Hematopoietic multipotent progenitor cell treated with erythropoietin and hydrocortisone succinate and interleukin-3 and kit ligand, for 15 days (in vitro differentiated cells): ENCODE data around the gene ANO1.

Experiments
- DNase-seq: peaks from one replicate; pipeline ENCODE4 v3.0.0-alpha.2; 2015; ENCODE audit warnings: low spot score

ANO1 gene

DNA sequence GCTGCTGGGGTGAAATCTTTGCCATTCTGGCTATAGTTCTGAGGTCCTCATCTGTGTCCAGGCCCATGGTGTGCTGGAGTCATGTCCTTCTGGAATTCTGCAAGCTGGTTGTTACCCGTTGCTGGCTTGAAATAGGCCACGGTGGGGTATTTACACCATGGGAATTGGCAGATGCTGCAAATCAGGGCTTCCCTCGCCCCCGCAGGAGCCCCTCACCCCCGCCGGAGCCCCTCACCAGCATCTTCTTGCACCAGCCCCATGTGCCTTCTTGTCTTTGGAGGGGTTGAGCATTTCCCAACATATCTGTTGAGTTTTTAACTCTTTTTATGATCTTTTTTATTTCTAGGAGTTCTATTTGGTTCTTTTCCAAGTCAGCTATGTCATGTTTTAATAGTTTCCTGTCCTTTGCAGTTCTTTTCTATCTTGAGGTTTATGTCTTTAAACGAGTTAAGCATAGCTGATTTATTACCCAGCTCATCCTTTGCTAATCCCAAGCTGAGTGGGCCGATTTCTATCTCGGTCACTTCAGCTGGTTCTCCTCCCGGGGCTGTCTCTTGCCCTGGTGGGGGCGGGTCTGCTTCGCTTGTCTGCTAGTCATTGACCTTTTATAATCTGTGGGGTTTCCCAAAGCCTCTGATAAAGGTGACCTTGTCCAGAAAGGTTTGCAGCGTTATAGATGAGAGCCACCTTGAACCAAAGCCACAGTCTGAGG lies 17.6 kb downstream of the ANO1 start:
- no peak for DNase-seq

- DNase-seq, result no peak
Measured at GRCh38 chr11:70097783-70098563, 19.9 kb downstream of the ANO1 start.

- DNase-seq, result no peak
Measured at GRCh38 chr11:70098936-70099335, 20.8 kb downstream of the ANO1 start.

DNA sequence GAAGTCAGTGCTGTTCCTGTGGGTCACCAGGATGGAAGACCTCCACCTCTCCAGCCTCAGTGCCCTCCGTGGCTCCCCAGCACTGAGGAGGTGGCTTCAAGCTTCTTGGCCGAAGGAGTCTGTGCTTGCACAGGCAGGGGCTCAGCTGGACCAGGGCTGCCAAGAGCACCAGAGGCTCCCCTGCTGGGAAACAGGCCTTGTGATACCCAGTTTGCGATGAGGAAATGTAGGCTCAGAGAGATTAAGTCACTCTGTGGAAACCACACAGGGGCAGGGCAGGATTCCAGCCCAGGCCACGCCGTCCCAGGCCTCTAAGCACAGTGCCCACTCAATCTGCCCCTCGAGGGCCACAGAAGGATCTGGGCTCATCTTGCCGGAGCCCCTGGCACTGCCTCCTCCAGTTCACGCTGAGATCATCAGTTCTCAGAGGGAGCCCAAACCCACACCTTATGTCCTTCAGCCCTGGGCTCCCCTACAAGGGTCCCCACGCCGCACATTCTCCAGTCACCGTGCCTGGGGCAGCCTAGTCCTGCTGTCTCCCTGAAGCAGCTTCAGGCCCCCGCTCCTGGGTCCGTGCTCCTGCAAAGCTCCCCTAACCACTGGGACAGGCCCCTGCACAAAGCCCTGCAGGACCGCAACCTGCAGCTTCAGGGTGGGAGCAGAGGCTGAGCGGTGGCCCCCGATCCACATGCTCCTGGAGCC lies 21.6 kb downstream of the ANO1 start:
- DNase-seq, result no peak

DNA sequence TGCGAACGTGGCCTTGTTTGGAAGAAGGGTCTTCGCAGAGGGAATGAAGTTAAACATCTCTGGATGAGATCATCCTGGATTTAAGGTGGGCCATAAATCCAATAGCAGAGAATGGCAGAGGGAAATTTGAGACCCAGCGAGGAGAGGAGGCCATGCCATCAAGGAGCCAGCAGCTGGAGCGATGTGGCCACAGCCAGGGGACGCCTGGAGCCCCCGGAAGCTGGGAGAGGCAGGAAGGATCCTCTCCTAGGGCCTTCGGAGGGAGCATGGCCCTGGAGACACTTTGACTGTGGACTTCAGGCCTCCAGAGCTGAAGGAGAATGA lies 22.1 kb downstream of the ANO1 start:
- DNase-seq, result no peak

- no peak for DNase-seq
Measured at GRCh38 chr11:70100791-70101190, 22.7 kb downstream of the ANO1 start.

DNA sequence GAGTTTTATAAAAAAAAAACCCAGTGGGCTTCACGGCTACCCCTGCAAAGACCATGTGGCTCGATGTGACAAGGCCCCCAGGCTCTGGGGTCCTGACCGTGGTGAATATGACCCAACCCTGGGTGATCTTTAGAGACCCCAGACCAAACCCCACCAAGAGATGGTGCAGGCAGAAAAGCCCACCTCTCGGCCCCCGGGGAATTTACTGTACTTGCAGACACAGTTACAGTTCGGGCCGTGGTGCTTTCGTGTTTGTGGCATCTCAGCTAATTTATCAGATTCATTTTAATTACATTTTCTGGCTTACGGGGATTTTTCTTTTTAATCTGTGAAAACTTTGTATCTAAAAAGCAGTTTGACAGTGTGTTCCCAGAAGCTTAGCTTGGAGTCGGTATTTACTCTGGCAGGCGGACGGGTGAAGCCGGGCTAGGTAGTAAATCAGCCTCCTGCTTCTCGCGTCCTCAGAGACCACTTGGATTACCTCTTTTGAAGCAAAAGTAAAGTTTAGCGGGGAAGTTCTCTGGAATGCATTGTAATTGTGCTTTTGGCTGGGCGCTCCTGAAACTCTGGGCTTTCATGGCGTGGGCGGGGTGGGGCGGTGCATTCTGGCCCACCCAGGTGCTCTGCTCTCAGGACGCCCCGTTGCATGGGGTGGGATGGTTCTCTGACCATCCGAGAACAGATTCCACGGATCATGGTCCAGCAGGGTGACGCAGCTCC lies 25.3 kb downstream of the ANO1 start:
- DNase-seq, result no peak

DNA sequence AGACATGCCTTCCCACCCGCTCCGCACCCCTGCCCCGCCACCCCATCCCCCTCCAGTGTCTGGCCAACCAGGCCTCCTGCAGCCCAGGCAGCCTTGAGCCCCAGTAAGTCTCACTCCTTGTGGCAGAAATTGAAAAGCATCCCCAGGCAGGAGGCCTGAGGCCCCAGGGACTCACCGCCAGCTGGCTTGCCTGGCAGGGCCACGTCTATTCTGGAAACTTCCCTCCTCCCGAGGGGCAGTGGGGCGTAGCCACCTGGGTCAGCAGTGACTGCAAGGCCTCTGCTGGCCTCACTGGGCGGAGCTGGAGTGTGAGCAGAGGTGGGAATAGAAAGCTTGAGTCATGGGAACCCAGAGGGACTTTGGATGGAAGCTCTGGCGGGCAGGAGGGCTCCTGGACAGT lies 26.3 kb downstream of the ANO1 start:
- no peak for DNase-seq

- DNase-seq, result no peak
Measured at GRCh38 chr11:70104961-70105360, 26.8 kb downstream of the ANO1 start.

GRCh38 chr11:70105369-70105754 lies 27.2 kb downstream of the ANO1 start:
- DNase-seq, result no peak

DNA sequence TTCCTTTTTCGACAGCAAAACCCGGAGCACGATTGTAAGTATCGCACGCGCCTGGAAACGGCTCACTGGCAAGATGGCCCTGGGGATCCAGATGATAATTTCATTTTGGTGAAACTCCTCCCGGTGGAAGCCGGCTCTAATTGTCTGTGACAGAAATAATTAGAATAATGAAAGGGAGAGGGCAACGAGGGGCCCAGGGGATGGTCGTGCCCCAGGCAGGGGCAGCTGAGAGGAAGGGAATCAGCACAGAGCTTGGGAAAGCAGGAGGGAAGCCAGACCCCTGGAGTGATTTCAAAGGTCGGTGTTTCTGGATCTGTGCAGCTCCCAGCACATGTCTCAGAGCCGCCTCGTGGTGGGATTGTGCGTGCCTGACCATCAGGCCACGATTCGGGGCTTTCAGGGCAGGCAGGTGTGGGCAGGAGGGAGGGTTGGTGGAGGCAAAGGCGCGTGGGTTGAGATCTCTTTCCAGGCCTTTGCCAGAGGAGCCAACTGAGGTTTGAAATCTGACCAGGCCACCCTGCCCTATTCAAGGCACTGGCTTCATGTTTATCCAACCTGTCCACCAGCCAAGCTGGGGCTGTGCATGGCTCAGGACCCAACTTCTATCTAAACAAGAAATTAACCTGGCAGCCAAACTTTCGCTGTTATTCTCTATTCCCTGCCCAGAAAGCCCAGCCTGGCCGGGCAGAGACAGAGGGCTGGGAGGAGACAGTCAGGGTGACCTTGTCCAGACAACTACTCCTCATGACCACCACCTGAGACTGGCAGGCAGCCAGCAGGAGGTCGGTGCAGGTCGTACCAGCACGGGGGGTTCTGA lies 27.8 kb downstream of the ANO1 start:
- no peak for DNase-seq

GRCh38 chr11:70106757-70107156 lies 28.6 kb downstream of the ANO1 start:
- no peak for DNase-seq

- DNase-seq, result no peak
Measured at GRCh38 chr11:70107191-70107590, 29.1 kb downstream of the ANO1 start.

DNA sequence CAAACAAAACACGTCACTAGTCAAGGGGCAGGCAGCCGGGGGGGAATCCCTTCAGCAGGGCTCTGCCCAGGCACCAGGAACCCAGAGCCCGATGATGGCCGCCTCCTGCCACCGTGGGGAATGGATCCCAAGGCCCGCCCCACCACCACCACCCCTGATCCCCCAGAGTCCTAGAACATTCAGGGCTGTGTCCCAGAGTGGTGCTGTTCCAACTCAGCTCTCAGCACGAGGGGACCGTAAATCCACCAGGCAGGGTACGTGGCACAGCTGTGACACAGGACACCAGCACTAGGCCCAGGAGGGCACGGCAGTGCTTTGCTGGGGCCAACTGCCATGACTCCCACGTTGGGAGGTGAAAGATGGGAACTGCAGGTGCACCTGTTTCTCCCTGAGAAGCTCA lies 29.6 kb downstream of the ANO1 start:
- no peak for DNase-seq

- DNase-seq, result no peak
Measured at GRCh38 chr11:70108250-70108649, 30.1 kb downstream of the ANO1 start.

- DNase-seq, result no peak
Measured at GRCh38 chr11:70109006-70109405, 30.9 kb downstream of the ANO1 start.

DNA sequence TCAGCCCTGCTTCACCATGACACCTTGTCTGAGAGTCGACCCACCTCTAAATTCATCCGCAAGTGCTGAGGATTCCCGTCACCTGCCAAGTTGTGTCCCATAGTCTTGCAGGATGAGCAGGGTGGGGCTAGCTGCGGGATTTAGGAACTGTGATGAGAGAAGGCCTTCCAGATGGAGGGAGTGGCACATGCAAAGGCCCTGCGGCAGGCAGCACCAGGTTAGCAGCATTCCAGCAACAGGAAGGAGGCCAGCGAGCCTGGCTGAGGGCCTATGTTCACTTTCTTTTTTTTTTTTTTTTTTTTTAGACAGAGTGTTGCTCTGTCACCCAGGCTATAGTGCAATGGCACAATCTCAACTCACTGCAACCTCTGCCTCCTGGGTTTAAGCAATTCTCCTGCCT lies 31.8 kb downstream of the ANO1 start:
- no peak for DNase-seq

DNA sequence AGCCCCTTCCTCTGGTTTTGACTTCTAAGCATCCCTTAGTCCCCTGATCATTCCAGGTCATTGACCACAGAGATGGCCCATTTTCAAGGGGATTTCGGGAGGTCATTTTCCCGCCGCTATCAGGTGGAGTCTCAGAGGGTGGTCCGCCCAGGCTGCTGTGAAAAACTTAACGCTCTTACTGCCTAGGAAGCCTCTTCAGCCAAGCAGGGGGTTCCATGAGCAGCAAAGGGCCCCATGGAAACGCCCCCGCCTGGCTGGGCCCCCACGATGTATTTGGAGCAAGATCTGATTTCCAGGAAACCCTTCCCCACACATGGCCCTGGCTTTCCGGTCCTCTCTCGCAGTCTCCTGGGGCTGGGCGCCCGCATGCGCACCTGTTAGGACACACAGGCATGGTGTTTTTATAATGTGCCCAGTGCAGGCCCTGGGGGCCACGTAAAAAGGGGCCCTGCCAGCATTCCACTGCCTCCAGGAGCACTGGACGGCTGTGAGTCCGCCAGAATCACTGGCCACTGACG lies 32.5 kb downstream of the ANO1 start:
- no peak for DNase-seq

DNA sequence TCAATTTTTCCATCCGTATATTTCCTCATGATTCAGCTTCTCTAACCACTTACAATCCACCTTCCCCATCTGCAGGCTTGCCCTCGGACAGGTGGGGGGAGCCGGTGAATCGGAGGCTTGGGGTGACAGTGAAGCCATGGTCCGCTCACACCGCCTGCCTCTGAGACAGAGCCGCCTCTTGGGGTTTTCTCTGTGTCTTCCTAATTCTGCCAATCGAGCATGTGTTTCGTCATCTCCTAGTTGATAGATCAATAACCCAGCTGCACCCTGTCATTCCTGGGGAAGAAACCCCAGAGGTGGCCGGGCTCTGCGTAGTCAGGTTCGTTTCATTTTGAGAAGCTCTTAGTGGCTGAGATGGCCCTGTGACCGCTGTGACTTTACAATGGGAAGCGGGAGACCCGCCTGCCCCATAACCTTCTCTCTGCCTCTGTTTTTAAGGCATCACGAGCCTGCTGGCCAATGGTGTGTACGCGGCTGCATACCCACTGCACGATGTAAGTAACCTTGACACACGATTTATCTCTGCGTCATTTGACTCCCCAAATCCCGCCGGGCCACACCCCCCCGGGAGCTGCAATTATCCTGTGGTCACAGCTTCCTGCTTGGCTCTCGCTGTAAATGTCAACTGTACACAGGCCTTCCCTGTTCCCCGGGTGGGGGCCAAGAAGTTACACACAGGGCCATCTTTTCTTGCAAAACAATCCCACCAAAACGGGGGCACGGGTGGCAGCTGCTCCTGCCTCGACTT lies 33.3 kb downstream of the ANO1 start:
- no peak for DNase-seq

DNA sequence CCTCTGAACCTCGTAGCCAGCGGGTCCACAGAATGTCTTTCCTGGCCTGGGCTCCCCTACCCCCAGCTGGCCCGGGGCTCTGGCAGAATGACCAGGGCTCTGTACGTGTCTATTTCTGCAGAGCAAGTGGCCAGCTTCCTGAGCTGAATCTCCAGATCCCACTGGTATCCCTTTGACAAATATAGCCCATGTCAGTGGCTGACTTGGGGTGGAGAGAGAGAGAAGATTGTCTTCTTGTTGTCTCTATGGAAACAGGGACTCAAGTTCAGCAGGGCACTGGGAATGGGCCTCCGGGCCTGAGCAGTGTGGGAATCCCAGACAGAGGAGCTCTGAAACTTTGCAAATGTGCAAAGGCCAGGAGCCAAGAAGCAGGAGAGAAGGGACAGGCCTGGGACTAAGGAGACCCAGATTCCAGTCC lies 33.9 kb downstream of the ANO1 start:
- no peak for DNase-seq

GRCh38 chr11:70113801-70114200 lies 35.7 kb downstream of the ANO1 start:
- no peak for DNase-seq
